GM23338 (cell line): ENCODE data around the gene TNIP1.

ENCODE experiments used
- CREB1 ChIP-seq: fragments of 250-450 bp; sonication (Bioruptor Pico); IDR thresholded peaks from 2 replicates; pipeline ENCODE4 v1.5.0; 2020; ENCODE audit warnings: low read depth, mild to moderate bottlenecking, moderate library complexity
- EZH2 ChIP-seq: fragments of 200-600 bp; sonication (generic); IDR thresholded peaks from one replicate; pipeline ENCODE4 v1.8.0; 2017; ENCODE audit warnings: antibody characterized with exemption, mild to moderate bottlenecking, low read depth; ENCODE audit not compliant: unreplicated experiment
- EZH2phosphoT487 ChIP-seq: fragments of 200-600 bp; sonication (generic); IDR thresholded peaks from one replicate; pipeline ENCODE4 v1.8.1; 2018; ENCODE audit warnings: antibody characterized with exemption; ENCODE audit not compliant: unreplicated experiment
- JUNB ChIP-seq: IDR thresholded peaks from one replicate; pipeline ENCODE4 v1.6.1; 2016; ENCODE audit warnings: antibody characterized with exemption; ENCODE audit not compliant: unreplicated experiment
- NANOG ChIP-seq: IDR thresholded peaks from 2 replicates; pipeline ENCODE4 v1.6.1; 2016; ENCODE audit warnings: antibody characterized with exemption, borderline replicate concordance
- POLR2AphosphoS5 ChIP-seq: IDR thresholded peaks from 2 replicates; pipeline ENCODE4 v1.6.1; 2016; ENCODE audit warnings: antibody characterized with exemption, low read depth
- STAT1 ChIP-seq: IDR thresholded peaks from one replicate; pipeline ENCODE4 v1.6.1; 2016; ENCODE audit warnings: antibody characterized with exemption; ENCODE audit not compliant: unreplicated experiment
- ZNF114 ChIP-seq: fragments of 250-450 bp; sonication (Bioruptor Pico); IDR thresholded peaks from 2 replicates; pipeline ENCODE4 v1.5.0; 2020; ENCODE audit warnings: mild to moderate bottlenecking, moderate library complexity
- ZNF331 ChIP-seq: fragments of 250-450 bp; sonication (Bioruptor Pico); IDR thresholded peaks from 2 replicates; pipeline ENCODE4 v1.5.0; 2020; ENCODE audit warnings: low read depth, mild to moderate bottlenecking, moderate library complexity
- TF ChIP-seq, protein P1 (sequence below), 2 experiments: fragments of 200-600 bp in 1 of 2; sonication (generic) in 1 of 2; conservative IDR thresholded peaks; 2 replicates each; pipeline versions ENCODE4 v1.5.1 to v1.6.1; 2016 to 2017; ENCODE audit warnings: antibody characterized with exemption in 2 of 2, low read depth in 2 of 2, mild to moderate bottlenecking in 2 of 2, moderate library complexity in 1 of 2
- TF ChIP-seq, protein P2 (sequence below): IDR thresholded peaks from one replicate; pipeline ENCODE4 v1.6.1; 2018; ENCODE audit warnings: antibody characterized with exemption; ENCODE audit not compliant: unreplicated experiment
- TF ChIP-seq, protein P3 (sequence below): IDR thresholded peaks from 2 replicates; pipeline ENCODE4 v1.6.1; 2016; ENCODE audit warnings: antibody characterized with exemption
- TF ChIP-seq, protein P4 (sequence below): fragments of 250-450 bp; sonication (Bioruptor Pico); IDR thresholded peaks from 2 replicates; pipeline ENCODE4 v1.5.0; 2020; ENCODE audit warnings: mild to moderate bottlenecking, moderate library complexity

DNA sequence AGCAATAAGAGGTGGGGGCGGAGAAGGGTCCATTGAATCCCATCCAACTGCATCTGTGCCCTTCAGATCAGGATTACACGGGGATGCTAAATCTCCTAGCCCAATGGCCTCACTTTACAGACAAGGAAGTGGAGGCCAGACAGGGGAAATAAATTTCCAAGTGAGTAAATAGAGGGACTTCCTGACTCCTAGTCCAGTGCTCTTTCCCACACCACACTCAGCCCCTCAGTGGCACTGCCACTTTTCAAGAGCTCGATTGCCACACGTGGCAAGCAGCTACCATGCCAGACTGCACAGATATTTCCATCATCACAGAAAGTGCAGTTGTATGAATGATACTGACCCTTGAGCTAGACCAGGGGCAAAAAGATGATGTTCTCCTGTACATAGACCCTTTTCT is 8.2 kb upstream of the TNIP1 start:
- TF ChIP-seq EZH2 (no peak), POLR2AphosphoS5 (no peak), ZNF114 (CRISPR knock-in tag) (no peak), EZH2phosphoT487 (no peak), CREB1 (CRISPR knock-in tag) (no peak), JUNB (no peak), NANOG (no peak), STAT1 (no peak), ZNF331 (CRISPR knock-in tag) (no peak)
- TF ChIP-seq, protein P1, sequence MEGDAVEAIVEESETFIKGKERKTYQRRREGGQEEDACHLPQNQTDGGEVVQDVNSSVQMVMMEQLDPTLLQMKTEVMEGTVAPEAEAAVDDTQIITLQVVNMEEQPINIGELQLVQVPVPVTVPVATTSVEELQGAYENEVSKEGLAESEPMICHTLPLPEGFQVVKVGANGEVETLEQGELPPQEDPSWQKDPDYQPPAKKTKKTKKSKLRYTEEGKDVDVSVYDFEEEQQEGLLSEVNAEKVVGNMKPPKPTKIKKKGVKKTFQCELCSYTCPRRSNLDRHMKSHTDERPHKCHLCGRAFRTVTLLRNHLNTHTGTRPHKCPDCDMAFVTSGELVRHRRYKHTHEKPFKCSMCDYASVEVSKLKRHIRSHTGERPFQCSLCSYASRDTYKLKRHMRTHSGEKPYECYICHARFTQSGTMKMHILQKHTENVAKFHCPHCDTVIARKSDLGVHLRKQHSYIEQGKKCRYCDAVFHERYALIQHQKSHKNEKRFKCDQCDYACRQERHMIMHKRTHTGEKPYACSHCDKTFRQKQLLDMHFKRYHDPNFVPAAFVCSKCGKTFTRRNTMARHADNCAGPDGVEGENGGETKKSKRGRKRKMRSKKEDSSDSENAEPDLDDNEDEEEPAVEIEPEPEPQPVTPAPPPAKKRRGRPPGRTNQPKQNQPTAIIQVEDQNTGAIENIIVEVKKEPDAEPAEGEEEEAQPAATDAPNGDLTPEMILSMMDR (conservative IDR thresholded peaks at IDR 0.05; ENCODE audit: low read depth in 2 of 2) = no peak
- TF ChIP-seq, protein P2, sequence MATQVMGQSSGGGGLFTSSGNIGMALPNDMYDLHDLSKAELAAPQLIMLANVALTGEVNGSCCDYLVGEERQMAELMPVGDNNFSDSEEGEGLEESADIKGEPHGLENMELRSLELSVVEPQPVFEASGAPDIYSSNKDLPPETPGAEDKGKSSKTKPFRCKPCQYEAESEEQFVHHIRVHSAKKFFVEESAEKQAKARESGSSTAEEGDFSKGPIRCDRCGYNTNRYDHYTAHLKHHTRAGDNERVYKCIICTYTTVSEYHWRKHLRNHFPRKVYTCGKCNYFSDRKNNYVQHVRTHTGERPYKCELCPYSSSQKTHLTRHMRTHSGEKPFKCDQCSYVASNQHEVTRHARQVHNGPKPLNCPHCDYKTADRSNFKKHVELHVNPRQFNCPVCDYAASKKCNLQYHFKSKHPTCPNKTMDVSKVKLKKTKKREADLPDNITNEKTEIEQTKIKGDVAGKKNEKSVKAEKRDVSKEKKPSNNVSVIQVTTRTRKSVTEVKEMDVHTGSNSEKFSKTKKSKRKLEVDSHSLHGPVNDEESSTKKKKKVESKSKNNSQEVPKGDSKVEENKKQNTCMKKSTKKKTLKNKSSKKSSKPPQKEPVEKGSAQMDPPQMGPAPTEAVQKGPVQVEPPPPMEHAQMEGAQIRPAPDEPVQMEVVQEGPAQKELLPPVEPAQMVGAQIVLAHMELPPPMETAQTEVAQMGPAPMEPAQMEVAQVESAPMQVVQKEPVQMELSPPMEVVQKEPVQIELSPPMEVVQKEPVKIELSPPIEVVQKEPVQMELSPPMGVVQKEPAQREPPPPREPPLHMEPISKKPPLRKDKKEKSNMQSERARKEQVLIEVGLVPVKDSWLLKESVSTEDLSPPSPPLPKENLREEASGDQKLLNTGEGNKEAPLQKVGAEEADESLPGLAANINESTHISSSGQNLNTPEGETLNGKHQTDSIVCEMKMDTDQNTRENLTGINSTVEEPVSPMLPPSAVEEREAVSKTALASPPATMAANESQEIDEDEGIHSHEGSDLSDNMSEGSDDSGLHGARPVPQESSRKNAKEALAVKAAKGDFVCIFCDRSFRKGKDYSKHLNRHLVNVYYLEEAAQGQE = no peak
- TF ChIP-seq, protein P3, sequence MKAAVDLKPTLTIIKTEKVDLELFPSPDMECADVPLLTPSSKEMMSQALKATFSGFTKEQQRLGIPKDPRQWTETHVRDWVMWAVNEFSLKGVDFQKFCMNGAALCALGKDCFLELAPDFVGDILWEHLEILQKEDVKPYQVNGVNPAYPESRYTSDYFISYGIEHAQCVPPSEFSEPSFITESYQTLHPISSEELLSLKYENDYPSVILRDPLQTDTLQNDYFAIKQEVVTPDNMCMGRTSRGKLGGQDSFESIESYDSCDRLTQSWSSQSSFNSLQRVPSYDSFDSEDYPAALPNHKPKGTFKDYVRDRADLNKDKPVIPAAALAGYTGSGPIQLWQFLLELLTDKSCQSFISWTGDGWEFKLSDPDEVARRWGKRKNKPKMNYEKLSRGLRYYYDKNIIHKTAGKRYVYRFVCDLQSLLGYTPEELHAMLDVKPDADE = no peak
- TF ChIP-seq, protein P4, sequence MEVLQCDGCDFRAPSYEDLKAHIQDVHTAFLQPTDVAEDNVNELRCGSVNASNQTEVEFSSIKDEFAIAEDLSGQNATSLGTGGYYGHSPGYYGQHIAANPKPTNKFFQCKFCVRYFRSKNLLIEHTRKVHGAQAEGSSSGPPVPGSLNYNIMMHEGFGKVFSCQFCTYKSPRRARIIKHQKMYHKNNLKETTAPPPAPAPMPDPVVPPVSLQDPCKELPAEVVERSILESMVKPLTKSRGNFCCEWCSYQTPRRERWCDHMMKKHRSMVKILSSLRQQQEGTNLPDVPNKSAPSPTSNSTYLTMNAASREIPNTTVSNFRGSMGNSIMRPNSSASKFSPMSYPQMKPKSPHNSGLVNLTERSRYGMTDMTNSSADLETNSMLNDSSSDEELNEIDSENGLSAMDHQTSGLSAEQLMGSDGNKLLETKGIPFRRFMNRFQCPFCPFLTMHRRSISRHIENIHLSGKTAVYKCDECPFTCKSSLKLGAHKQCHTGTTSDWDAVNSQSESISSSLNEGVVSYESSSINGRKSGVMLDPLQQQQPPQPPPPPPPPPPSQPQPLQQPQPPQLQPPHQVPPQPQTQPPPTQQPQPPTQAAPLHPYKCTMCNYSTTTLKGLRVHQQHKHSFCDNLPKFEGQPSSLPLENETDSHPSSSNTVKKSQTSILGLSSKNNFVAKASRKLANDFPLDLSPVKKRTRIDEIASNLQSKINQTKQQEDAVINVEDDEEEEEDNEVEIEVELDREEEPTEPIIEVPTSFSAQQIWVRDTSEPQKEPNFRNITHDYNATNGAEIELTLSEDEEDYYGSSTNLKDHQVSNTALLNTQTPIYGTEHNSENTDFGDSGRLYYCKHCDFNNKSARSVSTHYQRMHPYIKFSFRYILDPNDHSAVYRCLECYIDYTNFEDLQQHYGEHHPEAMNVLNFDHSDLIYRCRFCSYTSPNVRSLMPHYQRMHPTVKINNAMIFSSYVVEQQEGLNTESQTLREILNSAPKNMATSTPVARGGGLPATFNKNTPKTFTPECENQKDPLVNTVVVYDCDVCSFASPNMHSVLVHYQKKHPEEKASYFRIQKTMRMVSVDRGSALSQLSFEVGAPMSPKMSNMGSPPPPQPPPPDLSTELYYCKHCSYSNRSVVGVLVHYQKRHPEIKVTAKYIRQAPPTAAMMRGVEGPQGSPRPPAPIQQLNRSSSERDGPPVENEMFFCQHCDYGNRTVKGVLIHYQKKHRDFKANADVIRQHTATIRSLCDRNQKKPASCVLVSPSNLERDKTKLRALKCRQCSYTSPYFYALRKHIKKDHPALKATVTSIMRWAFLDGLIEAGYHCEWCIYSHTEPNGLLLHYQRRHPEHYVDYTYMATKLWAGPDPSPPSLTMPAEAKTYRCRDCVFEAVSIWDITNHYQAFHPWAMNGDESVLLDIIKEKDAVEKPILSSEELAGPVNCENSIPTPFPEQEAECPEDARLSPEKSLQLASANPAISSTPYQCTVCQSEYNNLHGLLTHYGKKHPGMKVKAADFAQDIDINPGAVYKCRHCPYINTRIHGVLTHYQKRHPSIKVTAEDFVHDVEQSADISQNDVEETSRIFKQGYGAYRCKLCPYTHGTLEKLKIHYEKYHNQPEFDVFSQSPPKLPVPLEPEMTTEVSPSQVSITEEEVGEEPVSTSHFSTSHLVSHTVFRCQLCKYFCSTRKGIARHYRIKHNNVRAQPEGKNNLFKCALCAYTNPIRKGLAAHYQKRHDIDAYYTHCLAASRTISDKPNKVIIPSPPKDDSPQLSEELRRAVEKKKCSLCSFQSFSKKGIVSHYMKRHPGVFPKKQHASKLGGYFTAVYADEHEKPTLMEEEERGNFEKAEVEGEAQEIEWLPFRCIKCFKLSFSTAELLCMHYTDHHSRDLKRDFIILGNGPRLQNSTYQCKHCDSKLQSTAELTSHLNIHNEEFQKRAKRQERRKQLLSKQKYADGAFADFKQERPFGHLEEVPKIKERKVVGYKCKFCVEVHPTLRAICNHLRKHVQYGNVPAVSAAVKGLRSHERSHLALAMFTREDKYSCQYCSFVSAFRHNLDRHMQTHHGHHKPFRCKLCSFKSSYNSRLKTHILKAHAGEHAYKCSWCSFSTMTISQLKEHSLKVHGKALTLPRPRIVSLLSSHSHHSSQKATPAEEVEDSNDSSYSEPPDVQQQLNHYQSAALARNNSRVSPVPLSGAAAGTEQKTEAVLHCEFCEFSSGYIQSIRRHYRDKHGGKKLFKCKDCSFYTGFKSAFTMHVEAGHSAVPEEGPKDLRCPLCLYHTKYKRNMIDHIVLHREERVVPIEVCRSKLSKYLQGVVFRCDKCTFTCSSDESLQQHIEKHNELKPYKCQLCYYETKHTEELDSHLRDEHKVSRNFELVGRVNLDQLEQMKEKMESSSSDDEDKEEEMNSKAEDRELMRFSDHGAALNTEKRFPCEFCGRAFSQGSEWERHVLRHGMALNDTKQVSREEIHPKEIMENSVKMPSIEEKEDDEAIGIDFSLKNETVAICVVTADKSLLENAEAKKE (CRISPR knock-in tag) = no peak
